CD4-positive, alpha-beta T cell treated with Interleukin-6 at 100 ng/mL for 8 hours (primary cell): ENCODE measurements around the gene CLDN6.

Experiments
- DNase-seq: peaks from one replicate; pipeline ENCODE4 v3.0.0-alpha.2; 2020; ENCODE audit warnings: mixed read lengths, low spot score

The CLDN6 gene

DNA sequence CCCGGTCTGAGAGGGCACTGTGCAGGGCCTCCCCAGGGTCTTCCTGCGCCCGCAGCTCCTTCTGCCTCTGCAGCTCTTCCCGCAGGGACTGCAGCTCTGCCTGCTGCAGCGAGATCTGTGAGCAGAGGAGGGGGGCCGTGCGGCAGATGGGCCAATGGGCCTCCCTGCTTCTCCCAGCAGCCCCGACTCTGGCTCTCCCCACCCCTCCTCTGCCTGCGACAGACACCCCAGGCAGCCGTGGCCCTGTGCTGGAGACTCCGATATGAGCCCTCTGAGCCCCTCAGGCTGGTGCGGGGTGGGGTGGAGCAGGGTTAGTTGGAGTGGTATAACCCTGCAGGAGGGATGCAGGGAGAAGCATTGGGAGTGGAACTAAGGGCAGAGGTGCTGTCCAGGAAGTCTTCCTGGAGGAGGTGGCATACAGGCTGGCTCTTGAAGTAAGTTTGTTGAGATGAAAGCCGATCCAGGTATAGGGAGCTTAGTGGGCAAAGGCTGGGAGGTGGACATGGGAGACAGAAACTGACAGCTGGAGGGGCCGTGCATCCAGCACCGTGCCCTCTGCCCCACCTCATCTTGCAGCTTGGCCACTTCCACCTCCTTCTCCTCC, 10.8 kb upstream of the CLDN6 start:
- DNase-seq, result no peak

DNA sequence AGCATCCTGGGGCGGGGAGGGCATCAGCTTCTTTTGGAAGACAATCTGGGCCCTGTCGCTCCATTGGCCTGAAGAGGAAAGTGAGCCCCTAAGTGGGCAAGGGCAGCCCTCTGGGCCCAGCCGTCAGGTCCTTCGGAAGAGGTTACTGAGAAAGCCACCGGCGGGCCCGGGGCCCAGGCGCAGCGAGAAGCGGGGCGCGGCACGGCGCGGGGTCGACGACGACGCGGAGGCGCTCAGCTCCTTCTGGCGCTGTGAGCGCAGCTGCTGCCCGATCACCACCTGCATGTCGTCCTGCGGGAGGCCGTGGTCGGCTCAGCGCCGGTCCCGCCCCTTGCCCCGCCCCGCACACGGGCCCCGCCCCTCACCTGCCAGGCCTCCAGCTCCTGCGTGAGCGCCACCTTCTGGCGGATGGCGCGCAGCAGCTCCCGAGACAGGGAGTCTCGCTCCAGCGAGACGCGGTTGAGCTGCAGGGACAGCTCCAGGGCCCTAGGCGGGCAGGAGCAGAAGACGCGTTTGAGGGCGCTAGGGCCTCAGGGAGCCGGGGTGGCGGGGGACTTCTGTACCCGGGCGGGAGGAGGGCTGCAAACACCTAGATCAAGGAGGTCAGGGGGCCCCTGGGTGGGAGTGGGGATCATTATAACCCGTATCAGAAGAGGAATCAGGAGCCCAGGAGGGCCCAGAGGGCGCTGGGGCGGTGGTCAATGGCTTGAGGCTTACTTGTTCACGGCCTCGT, 10.2 kb upstream of the CLDN6 start:
- peak; percentile 87 for DNase-seq

DNA sequence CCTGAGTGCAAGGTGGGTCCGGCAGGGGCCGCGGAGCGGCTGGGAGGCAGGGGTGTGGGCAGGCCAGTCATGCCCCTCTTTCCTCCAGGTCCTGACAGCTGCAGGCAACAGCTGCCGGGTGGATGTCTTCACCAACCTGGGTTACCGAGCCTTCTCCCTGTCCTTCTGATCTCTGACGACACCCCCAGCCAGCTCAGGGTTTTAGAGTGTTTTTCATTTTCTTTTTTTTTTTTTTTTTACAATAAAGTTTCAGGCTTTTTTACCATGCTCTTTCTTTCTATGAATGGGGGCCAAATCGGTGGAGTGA, 9.5 kb upstream of the CLDN6 start:
- DNase-seq, result no peak

DNA sequence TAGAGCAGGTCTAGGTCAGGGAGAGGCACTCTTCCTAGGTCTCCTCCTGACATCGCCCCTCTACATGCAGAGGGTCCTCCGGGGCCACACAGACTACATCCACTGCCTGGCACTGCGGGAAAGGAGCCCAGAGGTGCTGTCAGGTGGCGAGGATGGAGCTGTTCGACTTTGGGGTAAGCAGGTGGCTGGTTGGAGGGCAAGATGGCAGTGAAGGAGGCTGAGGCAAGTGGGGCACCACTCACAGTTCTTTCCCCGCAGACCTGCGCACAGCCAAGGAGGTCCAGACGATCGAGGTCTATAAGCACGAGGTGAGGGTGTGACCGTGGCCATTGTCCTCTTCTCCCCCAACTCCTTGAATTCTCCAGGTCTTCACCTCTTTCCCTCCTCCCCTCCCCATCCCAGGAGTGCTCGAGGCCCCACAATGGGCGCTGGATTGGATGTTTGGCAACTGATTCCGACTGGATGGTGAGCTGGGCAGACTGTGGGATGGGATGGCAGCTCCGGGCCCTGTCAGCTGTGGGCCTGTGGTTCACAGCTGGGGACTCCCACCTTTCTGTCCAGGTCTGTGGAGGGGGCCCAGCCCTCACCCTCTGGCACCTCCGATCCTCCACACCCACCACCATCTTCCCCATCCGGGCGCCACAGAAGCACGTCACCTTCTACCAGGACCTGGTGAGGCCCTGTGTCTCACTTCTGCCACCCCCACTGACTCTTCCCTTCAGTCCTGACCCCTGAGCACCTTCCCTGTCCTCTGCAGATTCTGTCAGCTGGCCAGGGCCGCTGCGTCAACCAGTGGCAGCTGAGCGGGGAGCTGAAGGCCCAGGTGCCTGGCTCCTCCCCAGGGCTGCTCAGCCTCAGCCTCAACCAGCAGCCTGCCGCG, 8.9 kb upstream of the CLDN6 start:
- no peak for DNase-seq

DNA sequence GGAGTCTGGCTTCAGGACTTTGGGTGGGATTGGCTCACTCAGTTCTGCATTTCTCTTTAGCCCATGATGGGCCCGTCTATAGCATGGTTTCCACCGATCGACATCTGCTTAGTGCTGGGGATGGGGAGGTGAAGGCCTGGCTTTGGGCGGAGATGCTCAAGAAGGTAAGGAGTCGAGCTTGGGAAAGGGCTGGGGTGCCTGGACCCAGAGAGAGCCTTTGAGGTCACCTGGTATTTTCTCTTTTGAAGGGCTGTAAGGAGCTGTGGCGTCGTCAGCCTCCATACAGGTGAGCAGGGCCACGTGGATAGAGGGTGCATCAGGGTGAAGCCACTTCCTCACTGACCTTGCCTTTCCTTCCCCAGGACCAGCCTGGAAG, 8.0 kb upstream of the CLDN6 start:
- DNase-seq, result no peak

DNA sequence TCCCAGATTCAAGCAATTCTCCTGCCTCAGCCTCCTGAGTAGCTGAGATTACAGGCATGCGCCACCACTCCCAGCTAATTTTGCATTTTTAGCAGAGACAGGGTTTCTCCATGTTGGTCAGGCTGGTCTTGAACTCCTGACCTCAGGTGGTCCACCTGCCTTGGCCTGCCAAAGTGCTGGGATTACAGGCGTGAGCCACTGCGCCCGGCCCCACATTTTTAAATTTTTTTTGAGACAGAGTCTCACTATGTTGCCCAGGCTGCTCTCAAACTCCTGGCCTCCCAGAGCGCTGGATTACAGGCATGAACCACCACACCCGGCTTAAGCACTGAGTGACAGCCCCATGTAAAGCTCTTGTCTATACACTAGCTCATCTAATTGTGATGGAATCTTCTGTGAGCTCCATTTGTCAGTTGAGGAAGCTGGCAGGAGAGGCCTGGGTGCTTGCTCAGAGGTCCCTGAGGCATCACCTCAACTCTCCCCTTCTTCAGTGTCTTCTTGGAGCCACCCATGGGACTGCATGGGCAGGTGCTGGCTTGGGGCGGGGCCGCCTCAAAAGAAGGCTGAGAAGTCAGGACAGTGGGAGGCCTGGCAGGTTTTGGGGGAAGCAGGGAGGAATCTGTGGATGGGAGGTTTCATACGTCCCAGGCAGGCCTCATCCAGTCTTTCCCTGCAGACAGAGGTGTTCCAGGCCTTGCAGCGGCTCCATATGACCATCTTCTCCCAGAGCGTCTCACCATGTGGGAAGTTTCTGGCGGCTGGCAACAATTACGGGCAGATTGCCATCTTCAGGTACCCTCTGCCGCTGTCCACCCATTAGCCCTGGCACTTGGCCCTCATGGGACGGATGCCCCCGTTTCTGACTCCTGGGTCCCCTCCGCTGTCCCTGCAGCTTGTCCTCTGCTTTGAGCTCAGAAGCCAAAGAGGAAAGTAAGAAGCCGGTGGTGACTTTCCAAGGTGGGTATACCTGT, 7.3 kb upstream of the CLDN6 start:
- DNase-seq, result no peak

DNA sequence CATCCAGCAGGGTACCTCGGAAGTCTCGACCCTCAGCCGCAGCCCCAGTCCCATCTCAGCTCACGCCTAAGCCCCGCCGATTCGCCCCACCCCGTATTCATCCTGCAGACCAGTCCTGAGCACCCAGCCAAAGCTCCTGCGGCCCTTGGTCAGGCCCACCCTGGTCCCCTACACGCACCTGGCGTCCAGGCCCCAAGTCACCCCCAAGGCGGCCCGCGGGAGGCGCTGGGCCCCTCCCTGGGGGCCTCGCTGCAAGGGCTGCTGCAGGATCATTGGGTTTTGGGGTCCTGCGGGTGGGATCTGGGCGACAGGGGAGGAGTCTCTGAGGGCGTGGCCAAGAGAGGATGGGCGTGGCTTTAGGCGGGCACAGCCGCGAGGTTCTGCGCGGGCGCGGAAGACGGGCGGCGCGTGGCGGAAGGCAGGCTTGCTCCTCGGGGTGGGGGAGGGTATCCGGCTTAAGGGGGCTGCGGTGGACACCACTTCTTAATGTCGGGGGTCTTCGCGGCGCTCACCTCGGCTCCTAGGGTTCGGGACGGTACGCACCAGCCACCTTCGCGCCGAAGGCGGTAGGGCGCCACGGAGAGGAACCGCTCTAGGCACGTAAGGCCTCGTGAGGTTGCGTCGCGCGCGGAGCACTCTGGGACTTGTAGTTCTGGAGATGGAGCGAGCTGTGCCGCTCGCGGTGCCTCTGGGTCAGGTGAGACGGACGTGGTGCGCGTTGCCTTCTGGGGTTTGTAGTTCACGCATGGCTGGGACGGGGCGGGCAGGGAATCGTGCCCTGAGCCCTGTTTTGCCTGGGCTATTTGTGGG, 5.9 kb upstream of the CLDN6 start, which contains the start of the genes HCFC1R1 and THOC6:
Gene HCFC1R1, minus strand, starts transcription at position 274 of the 810 bp plus-strand sequence. Its CDS starts 1 bp downstream, at position 273.
Gene THOC6, plus strand, starts transcription at position 367 of the 810 bp plus-strand sequence. Its CDS starts 292 bp downstream, at position 659.
- DNase-seq, result peak; percentile 95

DNA sequence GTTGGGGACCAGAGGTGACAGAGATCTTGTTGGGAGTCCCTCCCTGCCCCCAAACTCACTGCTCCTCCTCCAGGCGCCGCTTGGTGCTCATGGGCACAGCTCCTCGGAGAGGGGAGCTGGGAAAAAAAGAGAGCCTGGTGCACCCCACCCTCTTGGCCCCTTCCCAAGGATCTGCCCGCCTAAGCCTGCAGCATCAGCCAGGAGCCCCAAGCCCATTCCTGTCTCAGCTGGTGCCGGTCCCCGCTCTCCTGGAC, 5.4 kb upstream of the CLDN6 start:
- DNase-seq, result no peak

DNA sequence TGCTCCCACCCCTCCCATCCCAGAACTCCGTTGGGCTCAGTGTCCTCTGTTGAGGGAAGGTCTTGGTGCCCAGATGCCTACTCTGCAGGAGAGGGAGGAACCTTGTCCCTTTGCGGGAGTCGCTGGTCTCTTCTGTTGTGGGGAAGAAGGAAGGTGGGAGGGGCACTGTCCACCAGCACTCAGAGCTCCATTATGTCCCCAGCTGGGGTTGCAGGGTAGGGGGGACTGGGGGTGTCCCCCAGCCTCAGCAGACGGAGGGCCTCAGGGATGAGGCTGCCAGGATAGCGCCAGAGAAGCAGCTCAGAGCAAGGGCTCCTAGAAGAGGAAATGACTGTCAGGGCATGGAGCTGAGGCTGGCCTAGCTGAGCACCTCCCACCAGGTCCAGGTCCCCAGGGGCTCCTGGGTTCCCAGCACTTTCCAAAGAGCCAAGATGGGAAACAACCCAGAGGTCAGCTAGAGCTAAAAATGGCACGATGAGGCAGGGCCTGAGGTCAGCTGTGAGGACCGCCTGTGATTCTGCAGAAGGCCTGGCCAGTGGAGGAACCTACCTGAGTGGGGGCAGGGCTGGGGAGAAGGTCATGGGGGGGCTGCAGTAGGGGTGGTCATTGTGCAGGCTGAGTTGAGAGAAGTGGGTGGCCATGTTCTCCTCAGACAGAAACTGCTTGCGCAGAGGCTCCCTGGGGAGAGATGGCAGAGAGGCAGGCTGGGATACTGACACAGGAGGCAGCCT, 4.9 kb upstream of the CLDN6 start:
- DNase-seq, result no peak

DNA sequence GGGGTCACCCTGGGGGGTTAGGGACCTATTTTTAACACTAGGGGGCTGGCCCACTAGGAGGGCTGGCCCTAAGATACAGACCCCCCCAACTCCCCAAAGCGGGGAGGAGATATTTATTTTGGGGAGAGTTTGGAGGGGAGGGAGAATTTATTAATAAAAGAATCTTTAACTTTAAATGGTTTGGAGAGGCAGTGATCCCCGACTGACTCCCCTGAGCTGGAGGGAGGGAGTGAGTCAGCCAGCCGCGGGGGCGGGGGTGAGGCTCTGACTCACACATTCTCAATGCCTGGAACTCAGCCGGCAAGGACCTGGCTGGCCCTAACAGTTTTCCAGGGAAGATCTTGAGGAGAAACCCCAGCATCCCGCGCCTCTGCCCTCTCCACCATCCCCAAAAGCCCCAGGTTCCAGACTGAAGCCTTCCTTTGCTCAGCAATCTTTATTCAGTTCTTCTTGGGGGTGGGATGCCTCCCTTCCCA, 4.3 kb upstream of the CLDN6 start:
- DNase-seq, result peak; percentile 74

DNA sequence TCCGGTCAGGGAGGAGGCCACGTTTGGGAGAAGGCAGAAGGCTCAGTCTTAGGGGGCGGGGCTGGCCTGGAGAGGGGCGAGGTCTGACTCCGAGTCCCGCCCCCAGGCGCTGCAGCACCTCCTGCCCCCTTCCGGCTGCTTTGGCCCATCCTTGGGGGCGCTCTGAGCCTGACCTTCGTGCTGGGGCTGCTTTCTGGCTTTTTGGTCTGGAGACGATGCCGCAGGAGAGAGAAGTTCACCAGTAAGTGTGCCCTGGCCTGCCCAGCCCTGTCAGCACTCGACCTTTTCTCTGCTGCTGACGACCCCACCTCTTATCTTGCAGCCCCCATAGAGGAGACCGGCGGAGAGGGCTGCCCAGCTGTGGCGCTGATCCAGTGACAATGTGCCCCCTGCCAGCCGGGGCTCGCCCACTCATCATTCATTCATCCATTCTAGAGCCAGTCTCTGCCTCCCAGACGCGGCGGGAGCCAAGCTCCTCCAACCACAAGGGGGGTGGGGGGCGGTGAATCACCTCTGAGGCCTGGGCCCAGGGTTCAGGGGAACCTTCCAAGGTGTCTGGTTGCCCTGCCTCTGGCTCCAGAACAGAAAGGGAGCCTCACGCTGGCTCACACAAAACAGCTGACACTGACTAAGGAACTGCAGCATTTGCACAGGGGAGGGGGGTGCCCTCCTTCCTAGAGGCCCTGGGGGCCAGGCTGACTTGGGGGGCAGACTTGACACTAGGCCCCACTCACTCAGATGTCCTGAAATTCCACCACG, 3.6 kb upstream of the CLDN6 start:
- peak; percentile 59 for DNase-seq

DNA sequence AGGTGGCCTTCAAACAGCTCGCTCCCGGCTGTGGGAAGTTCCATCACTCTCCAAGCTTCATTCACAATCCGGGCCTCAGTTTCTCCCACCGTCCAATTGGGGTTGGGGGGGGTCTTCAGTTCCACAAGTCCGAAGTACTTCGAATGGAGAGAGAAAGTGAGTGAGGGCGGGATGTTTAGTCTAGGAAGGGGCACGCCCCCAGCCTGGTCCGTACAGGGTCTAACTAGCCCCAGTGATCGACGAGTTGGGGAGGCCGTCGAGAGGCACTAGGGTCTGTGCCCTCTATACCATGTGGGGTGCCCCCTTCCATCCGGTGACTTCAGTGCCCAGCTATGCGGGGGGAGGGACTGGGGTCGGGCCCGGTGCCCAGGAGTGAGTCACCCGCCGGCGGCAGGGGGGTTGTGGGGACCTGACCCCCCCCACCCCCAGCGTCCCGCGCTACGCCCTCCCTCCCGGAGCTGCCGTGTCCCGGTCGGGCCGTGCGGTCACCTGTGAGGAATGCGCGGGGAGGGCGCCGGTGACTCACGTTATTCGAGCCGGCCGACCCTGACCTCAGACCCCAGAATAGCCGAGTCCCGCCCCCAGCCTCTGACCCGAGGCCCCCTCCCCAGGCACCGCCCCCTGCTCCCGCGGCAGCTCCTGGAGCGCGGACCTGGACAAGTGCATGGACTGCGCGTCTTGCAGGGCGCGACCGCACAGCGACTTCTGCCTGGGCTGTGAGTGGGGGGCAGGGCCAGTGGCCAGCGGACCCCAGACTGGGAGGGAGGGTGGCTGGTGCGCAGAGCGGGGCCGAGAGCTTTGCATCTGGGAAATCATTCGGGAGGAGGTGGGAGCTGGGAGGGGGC, 2.8 kb upstream of the CLDN6 start:
- DNase-seq, result peak; percentile 59

DNA sequence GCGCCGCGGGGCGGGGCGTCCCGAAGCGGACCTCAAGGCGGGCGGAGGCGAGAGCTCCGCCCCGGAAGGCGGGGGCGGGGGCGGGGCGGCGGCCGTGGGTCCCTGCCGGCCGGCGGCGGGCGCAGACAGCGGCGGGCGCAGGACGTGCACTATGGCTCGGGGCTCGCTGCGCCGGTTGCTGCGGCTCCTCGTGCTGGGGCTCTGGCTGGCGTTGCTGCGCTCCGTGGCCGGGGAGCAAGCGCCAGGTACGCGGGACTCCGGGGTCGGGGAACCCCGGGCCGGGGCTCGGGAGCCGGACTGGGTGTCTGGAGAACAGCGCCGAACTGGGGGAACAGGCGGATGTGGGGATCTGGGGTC, 2.2 kb upstream of the CLDN6 start, which contains the start of gene TNFRSF12A:
Gene TNFRSF12A, plus strand, starts transcription at position 122 of the 357 bp plus-strand sequence. Its CDS starts 30 bp downstream, at position 152.
- DNase-seq, result peak; percentile 66

DNA sequence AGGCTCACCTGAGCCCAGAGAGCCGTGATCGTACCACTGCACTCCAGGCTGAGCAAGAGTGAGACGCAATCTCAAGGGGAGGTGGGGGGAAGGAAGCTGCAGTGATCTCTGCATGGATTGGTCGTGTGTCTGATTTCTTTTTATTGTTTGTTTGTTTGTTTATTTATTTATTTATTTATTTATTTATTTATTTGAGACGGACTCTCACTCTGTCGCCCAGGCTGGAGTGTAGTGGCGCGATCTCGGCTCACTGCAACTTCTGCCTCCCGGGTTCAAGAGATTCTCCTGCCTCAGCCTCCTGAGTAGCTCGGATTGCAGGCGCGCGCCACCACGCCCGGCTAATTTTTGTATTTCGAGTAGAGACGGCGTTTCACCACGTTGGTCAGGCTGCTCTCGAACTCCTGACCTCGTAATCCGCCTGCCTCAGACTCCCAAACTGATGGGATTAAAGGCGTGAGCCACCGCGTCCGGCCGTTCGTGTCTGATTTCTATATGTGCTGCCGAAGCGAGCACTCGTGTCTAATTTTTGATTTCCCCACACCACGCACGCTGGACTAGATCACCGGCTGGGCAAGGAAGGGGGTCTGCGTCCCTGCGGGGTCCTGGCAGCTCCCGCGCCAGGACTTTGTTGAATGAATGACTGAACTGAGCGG, 1.7 kb upstream of the CLDN6 start:
- no peak for DNase-seq

DNA sequence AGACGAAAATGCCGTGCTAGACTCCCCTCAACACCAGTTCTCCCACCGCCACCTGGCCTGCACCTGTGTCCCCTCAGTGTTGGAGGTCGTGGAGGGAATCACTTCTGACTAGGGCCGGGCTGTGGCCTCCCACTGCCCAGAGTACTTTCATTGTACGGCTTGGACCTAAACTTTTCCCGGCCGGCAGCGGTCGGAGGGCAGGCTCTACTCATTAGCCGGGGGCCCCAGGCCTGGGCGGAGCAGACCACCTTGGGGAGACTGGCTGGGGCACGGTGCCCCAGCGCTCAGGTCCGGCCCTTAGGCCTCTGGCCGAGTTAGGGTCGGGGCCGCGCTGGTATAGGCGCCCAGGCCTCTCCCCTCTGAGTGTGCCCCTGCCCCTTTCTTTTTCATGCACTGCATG, 639 bp downstream of the CLDN6 start:
- DNase-seq, result no peak

DNA sequence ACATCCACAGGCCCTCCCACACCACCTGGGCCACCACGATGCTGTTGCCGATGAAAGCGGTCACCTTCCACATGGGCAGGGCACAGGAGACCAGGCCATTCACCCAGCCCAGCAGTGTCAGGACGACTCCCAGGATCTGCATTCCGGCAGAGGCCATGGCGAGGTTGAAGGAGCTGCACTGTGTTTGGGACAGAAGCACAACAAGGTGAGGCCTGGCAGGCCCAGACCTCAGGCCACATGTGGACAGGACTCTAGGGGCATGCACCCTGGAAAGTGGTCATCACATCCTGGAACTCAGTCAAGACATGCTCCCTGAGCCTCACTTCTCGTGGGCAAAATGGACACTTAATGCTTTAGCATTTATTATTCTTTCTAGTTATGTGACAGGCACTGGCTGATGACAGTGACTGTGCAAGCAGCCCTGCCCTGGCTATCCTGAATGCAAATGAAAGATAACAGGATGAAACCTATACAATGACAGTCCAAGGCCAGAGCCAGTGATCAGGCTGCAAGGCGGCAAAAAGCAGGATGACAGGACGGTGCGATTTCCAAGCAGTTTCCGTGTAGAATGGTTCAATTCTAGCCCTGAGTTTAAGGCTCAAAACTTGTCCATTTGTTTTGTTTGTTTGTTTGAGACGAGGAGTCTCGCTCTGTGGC, 2.0 kb downstream of the CLDN6 start:
- DNase-seq, result no peak

DNA sequence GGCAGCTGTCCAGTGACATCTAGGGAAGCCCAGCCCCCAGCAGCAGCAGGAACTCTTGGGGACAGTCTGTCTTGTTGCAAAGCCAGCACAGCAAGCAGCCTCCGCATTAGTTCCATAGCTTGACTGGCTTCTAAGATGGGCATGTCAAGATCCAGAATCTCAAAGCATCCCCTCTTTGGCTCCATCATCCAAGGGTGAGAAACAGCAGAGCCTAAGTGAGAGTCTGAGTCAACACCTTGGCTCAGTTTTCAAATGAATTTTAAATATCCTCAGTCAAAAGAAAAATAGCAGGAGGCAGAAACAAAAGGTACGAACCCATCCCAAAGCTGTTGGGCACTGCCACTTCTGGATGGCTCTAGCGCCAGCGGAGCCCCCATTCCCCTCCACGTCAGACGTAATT, 3.0 kb downstream of the CLDN6 start:
- DNase-seq, result no peak
